Mucosa of stomach (tissue), 1 donor: ENCODE data around the gene LUC7L.
"Not testable (repeated sequence)": the region's sequence is repeated elsewhere in the genome, so short reads cannot be mapped to it uniquely, and the experiment has no call there.

ENCODE experiments used
- H3K27me3 ChIP-seq: one replicate; pipeline ENCODE4 v1.7.0; 2013; ENCODE audit warnings: mild to moderate bottlenecking, low read length; ENCODE audit not compliant: control insufficient read depth, insufficient read depth
- H3K36me3 ChIP-seq: one replicate; pipeline ENCODE4 v1.7.0; 2013; ENCODE audit warnings: low read length; ENCODE audit not compliant: control insufficient read depth, insufficient read depth
- H3K4me1 ChIP-seq: one replicate; pipeline ENCODE4 v1.7.0; 2013; ENCODE audit warnings: mild to moderate bottlenecking, low read length; ENCODE audit not compliant: control insufficient read depth, insufficient read depth
- H3K4me3 ChIP-seq: one replicate; pipeline ENCODE4 v1.7.0; 2013; ENCODE audit warnings: low read length
- H3K9ac ChIP-seq: one replicate; pipeline ENCODE4 v1.7.0; 2013; ENCODE audit warnings: mild to moderate bottlenecking, low read length, moderate library complexity
- H3K9me3 ChIP-seq: one replicate; pipeline ENCODE4 v1.7.0; 2013; ENCODE audit warnings: mild to moderate bottlenecking, low read length, moderate library complexity; ENCODE audit not compliant: control insufficient read depth
- donor health status: Pancreatic carcinoma.

The LUC7L gene

DNA sequence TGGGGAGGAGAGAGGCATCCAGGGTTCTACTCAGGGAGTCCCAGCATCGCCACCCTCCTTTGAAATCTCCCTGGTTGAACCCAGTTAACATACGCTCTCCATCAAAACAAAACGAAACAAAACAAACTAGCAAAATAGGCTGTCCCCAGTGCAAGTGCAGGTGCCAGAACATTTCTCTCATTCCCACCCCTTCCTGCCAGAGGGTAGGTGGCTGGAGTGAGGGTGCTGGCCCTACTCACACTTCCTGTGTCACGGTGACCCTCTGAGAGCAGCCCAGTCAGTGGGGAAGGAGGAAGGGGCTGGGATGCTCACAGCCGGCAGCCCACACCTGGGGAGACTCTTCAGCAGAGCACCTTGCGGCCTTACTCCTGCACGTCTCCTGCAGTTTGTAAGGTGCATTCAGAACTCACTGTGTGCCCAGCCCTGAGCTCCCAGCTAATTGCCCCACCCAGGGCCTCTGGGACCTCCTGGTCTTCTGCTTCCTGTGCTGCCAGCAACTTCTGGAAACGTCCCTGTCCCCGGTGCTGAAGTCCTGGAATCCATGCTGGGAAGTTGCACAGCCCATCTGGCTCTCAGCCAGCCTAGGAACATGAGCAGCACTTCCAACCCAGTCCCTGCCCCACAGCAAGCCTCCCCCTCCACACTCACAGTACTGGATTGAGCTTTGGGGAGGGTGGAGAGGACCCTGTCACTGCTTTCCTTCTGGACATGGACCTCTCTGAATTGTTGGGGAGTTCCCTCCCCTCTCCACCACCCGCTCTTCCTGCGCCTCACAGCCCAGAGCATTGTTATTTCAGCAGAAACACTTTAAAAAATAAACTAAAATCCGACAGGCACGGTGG lies 55.1 kb downstream of the LUC7L start:
- not testable (repeated sequence) for H3K4me3 ChIP-seq, H3K9me3 ChIP-seq, H3K4me1 ChIP-seq, H3K9ac ChIP-seq, H3K36me3 ChIP-seq
- peaks cover 55% of the 10 kb centered on the region for H3K27me3 ChIP-seq

DNA sequence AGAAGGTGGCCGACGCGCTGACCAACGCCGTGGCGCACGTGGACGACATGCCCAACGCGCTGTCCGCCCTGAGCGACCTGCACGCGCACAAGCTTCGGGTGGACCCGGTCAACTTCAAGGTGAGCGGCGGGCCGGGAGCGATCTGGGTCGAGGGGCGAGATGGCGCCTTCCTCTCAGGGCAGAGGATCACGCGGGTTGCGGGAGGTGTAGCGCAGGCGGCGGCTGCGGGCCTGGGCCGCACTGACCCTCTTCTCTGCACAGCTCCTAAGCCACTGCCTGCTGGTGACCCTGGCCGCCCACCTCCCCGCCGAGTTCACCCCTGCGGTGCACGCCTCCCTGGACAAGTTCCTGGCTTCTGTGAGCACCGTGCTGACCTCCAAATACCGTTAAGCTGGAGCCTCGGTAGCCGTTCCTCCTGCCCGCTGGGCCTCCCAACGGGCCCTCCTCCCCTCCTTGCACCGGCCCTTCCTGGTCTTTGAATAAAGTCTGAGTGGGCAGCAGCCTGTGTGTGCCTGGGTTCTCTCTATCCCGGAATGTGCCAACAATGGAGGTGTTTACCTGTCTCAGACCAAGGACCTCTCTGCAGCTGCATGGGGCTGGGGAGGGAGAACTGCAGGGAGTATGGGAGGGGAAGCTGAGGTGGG lies 55.9 kb downstream of the LUC7L start:
- Histone ChIP-seq H3K4me1 (peaks cover 10% of the 10 kb centered on the region), H3K27me3 (peaks cover 58% of the 10 kb centered on the region)
- not testable (repeated sequence) for H3K36me3 ChIP-seq, H3K4me3 ChIP-seq, H3K9ac ChIP-seq, H3K9me3 ChIP-seq

DNA sequence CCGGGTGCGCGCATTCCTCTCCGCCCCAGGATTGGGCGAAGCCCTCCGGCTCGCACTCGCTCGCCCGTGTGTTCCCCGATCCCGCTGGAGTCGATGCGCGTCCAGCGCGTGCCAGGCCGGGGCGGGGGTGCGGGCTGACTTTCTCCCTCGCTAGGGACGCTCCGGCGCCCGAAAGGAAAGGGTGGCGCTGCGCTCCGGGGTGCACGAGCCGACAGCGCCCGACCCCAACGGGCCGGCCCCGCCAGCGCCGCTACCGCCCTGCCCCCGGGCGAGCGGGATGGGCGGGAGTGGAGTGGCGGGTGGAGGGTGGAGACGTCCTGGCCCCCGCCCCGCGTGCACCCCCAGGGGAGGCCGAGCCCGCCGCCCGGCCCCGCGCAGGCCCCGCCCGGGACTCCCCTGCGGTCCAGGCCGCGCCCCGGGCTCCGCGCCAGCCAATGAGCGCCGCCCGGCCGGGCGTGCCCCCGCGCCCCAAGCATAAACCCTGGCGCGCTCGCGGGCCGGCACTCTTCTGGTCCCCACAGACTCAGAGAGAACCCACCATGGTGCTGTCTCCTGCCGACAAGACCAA lies 56.8 kb downstream of the LUC7L start, which contains the start of gene HBA2:
Gene HBA2 (plus strand): TSS at position 503 of the 568 bp plus-strand sequence. CDS start 37 bp downstream, at position 540.
- not testable (repeated sequence) for H3K4me1 ChIP-seq, H3K9ac ChIP-seq, H3K9me3 ChIP-seq, H3K4me3 ChIP-seq, H3K36me3 ChIP-seq
- H3K27me3 ChIP-seq = peaks cover 58% of the 10 kb centered on the region

DNA sequence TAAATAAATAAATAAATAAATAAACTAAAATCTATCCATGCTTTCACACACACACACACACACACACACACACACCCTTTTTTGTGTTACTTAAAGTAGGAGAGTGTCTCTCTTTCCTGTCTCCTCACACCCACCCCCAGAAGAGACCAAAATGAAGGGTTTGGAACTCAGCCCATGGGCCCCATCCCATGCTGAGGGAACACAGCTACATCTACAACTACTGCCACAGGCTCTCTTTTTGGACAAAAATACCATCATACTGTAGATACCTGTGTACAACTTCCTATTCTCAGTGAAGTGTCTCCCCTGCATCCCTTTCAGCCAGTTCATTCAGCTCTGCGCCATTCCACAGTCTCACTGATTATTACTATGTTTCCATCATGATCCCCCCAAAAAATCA lies 58.5 kb downstream of the LUC7L start:
- Histone ChIP-seq H3K27me3 (peaks cover 70% of the 10 kb centered on the region), H3K9ac (no peak overlapping the region), H3K4me1 (peaks cover 5% of the 10 kb centered on the region), H3K9me3 (no peaks in the 10 kb centered on the region), H3K36me3 (no peaks in the 10 kb centered on the region), H3K4me3 (no peak overlapping the region)

DNA sequence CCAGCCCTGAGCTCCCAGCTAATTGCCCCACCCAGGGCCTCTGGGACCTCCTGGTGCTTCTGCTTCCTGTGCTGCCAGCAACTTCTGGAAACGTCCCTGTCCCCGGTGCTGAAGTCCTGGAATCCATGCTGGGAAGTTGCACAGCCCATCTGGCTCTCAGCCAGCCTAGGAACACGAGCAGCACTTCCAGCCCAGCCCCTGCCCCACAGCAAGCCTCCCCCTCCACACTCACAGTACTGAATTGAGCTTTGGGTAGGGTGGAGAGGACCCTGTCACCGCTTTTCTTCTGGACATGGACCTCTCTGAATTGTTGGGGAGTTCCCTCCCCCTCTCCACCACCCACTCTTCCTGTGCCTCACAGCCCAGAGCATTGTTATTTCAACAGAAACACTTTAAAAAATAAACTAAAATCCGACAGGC lies 59.2 kb downstream of the LUC7L start:
- H3K4me1 ChIP-seq = peaks cover 12% of the 10 kb centered on the region
- H3K27me3 ChIP-seq = peaks cover 70% of the 10 kb centered on the region
- H3K9ac ChIP-seq, H3K9me3 ChIP-seq, H3K36me3 ChIP-seq, H3K4me3 ChIP-seq: not testable (repeated sequence)

DNA sequence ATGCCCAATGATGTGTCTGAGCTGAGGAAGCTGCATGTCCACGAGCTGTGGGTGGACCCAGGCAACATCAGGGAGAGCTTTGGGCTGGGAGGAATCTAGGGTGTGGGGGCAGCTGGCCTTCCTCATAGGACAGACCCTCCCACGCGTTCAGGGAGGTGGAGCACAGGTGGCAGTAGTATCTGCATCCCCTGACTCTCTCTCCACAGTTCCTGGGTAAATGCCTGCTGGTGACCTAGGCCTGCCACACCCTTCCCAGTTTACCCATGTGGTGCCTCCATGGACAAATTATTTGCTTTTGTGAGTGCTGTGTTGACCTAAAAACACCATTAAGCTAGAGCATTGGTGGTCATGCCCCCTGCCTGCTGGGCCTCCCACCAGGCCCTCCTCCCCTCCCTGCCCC lies 60.2 kb downstream of the LUC7L start:
- Histone ChIP-seq H3K9ac (no peak overlapping the region), H3K27me3 (peaks cover 63% of the 10 kb centered on the region), H3K9me3 (no peaks in the 10 kb centered on the region), H3K36me3 (no peaks in the 10 kb centered on the region), H3K4me3 (no peak overlapping the region), H3K4me1 (peaks cover 13% of the 10 kb centered on the region)

DNA sequence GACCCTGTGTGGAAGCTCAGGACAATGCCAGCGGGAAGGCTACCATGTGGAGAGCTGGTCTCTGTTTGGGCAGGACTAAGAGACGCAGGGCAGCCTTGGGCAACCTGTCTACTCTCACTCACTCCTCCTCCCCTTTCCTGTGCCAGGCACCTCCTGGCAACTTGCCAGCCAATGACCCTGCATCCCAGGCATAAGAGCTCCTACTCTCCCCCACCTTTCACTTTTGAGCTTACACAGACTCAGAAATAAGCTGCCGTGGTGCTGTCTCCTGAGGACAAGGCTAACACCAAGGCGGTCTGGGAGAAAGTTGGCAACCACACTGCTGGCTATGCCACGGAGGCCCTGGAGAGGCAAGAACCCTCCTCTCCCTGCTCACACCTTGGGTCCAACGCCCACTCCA lies 60.8 kb downstream of the LUC7L start:
- Histone ChIP-seq H3K36me3 (no peaks in the 10 kb centered on the region), H3K27me3 (peaks cover 62% of the 10 kb centered on the region), H3K9me3 (no peaks in the 10 kb centered on the region), H3K4me1 (peaks cover 13% of the 10 kb centered on the region), H3K4me3 (no peak overlapping the region), H3K9ac (no peak overlapping the region)

DNA sequence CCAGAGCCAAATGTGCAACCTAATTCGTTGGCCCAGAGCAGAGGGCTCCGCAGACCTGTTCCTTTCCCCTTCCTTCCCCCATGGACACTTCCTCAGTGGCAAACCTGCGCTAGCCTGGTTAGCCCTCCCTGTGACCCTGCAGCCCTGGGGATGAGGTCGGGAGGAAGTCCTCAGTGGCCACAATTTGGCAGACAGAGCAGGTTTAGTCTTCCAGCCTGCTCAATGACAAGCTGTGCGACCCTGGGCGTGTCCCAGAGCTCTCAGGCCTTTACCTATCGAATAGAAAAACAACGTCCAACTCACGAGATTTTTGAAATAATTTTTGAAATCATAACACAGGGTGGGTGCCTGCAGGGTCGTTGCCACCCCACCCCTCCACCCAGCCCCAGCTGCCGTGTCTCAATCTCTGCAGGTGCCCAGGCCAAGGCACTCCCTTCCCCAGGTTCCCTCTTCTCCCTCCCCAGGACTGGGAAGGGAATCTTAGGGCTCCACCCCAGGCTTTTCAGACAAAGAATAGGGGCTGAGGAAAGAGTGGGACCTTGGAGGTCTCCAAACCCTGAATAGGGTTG lies 62.0 kb downstream of the LUC7L start:
- Histone ChIP-seq H3K9me3 (no peaks in the 10 kb centered on the region), H3K27me3 (peaks cover 66% of the 10 kb centered on the region), H3K4me1 (peaks cover 13% of the 10 kb centered on the region), H3K36me3 (no peaks in the 10 kb centered on the region), H3K4me3 (no peak overlapping the region), H3K9ac (no peak overlapping the region)

DNA sequence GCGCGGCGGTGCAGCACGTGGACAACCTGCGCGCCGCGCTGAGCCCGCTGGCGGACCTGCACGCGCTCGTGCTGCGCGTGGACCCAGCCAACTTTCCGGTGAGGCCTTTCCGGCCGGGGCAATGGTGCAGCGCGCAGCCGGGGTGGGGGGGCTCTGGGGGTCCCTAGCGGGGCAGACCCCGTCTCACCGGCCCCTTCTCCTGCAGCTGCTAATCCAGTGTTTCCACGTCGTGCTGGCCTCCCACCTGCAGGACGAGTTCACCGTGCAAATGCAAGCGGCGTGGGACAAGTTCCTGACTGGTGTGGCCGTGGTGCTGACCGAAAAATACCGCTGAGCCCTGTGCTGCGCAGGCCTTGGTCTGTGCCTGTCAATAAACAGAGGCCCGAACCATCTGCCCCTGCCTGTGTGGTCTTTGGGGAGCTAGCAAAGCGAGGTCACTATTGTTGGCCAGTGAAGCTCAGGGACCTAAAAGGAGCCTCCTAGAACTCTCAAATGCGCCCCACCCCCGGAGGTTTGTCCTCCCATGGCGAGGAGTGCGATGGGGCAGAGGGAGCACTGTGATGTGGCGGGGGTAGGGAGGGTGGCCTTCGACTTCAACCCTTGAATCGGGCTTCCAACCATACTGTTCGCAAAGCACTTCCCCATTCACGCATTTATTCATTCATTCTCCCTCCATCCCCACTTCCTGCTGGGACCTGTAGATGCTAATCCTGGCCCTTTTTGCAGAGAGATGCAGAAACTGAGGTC lies 62.7 kb downstream of the LUC7L start:
- Histone ChIP-seq H3K9ac (no peak overlapping the region), H3K36me3 (no peaks in the 10 kb centered on the region), H3K4me1 (peaks cover 13% of the 10 kb centered on the region), H3K9me3 (no peaks in the 10 kb centered on the region), H3K4me3 (no peak overlapping the region), H3K27me3 (peaks cover 62% of the 10 kb centered on the region)

DNA sequence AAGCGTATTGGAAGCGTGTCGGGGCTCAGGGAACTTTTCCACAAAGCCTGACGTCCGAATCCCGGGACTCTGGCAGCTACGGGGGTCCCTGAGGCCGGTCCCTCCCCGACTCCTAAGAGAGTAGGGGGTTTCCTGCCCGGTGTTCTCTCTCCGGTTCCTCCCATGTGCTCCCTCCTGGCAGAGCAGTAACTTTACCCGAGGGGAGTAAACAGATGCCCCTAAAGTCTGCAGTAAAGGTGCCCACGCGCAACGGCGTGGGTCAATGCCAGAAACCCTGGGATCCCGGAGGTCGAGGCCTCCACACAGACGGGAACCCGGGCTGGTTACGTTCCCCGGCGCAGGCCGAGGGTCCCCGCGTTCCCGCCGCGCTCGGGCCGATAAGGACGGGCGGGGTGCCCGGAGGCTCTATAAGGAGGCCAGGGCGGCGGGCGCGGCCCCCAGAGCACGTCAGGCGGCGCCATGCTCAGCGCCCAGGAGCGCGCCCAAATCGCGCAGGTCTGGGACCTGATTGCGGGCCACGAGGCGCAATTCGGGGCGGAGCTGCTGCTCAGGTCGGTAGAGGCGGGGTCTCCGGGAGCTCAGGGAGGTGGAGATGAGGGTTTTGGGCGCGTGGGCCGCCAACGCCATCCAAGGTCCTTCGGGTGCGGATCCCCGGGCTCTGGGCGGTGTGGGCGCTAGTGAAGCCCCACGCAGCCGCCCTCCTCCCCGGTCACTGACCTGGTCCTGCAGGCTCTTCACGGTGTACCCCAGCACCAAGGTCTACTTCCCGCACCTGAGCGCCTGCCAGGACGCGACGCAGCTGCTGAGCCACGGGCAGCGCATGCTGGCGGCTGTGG lies 63.5 kb downstream of the LUC7L start, which contains the start of gene HBM:
Gene HBM (plus strand): TSS at position 440 of the 836 bp plus-strand sequence. CDS start 20 bp downstream, at position 460.
- peaks cover 62% of the 10 kb centered on the region for H3K27me3 ChIP-seq
- no peaks in the 10 kb centered on the region for H3K9me3 ChIP-seq
- no peak within 1 kb of the TSS for H3K4me3 ChIP-seq
- H3K4me1 ChIP-seq = peaks cover 13% of the 10 kb centered on the region
- no peak within 1 kb of the TSS for H3K9ac ChIP-seq
- no peaks in the 10 kb centered on the region for H3K36me3 ChIP-seq
